ENCODE data around the gene HOXB3.

Gene HOXB3

DNA sequence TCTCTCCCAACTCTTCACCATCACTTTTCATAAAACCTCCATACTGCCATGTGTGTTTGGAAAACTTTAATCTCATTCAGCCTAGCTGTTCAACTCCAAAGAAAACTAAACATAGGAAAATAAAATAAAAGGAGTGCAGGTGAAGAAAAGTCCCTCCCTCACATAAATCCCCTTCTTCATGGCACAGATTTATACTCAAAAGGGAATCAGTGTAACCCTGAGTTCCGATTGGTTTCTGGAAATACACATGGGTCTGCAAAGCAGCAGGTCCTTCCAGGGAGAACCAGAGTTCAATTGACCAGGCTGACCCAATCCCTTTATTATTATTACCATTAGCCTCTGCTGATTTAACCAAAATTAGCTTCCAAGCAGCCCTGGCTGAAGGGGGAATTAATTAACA lies 36.2 kb downstream of the HOXB3 start:
- no peak for FAIRE-seq

DNA sequence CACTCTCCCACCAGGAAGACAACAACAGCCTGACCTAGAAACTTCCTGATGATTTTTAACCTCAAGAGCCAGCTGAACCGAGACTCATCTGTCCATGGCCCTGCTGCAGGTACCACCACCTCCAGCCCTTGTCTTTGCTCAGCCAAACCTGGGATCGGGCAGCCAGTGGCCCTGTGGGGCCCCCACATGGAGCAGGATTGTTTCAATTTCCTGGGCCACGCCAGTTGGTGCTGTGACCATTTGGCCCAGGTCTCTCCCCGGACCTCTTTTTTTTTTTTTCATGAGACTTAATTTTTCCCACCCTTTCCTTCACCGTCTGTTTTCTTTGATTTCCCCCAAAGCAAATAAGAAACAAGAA lies 36.9 kb downstream of the HOXB3 start:
- FAIRE-seq: no peak

DNA sequence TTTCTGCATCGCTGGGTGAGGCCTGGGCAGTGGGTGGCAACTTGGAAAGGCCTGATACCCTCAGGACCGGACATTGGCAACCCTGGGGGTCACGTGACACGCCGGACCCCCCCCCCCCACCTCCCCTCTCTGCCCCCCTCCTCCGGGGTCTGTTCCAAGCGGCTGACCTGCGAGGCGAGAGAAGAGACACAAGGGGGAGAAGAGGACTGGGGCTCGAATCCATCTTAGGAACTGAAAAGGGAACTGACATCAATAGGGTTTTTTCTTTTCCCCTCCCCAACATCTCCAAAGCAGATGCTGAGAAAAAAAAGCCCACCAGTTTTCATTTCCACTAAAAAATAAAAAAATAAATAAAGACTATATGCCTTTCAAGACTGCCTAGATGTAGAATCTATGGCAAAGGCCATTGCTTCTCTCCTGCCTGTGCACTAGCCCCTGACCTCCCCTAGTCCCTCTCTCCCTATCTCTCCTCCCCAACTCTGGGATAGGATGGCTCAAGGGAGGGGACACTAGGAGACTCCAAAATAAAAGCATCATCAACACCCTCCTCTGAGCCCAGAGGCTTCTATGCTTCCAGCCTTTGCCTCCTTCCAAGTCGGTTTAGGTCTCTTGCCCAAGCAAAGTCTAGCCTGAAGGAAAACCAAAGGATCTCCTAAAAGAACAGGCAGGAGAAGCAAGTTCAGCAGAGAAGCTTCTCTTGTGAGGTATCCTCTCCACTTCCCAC lies 37.4 kb downstream of the HOXB3 start:
- no peak for FAIRE-seq

DNA sequence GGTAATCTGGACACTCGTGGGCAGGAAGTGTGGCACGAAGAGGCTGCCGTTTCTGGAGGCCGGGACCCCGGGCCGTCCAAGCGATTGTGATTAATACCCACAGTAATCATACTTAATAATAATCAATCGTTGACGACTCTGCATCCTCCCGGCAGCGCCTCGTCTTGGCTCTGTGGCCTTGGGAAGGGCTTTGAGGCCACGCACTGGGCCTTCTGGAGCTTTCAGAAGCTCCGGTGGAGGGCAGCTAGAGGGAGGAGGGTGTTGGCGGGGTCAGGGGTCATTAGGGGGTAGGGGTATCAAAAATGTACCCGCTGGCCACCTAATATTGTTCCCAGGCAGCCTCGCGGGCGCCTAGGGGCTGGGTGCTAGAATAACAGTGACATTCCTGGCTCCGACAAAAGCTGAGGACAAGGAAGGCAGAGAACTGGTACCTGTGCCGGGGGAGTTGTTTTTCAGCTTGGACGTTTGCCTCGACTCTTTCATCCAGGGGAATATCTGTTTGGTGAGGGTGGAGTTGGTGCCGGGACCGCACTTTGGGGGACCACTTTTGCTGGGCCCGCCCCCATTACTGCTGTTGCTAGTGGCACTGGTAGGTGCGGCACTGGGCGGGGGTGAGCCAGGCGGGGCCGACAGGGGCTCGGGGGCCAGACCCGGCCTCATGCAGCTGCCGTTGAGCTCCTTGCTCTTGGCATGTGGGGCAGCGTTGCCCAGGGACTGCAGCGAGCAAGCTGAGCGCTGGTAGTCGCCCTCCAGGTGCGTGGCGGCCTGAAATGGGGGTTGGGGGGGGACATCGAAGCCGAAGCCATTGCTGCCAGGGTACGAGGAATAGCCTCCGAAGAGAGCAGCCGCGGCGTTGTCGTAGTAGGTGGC lies 38.2 kb downstream of the HOXB3 start:
- FAIRE-seq: no peak

DNA sequence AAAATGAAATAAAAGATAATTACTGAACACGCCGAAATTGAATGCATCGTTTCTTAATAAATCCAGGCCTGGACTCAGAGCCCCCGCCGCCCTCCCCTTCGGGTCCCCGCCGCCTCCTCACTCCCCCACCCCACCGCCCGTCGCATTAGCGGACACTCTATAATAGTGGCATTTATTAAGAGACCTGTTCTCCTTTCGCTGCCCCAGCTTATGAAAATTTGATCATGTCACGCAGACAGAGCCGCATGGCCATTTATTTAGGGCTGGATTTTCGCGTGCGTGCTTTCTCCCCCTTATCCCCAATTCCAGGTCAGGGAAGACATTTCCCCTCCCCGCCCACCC lies 38.9 kb downstream of the HOXB3 start:
- no peak for FAIRE-seq

DNA sequence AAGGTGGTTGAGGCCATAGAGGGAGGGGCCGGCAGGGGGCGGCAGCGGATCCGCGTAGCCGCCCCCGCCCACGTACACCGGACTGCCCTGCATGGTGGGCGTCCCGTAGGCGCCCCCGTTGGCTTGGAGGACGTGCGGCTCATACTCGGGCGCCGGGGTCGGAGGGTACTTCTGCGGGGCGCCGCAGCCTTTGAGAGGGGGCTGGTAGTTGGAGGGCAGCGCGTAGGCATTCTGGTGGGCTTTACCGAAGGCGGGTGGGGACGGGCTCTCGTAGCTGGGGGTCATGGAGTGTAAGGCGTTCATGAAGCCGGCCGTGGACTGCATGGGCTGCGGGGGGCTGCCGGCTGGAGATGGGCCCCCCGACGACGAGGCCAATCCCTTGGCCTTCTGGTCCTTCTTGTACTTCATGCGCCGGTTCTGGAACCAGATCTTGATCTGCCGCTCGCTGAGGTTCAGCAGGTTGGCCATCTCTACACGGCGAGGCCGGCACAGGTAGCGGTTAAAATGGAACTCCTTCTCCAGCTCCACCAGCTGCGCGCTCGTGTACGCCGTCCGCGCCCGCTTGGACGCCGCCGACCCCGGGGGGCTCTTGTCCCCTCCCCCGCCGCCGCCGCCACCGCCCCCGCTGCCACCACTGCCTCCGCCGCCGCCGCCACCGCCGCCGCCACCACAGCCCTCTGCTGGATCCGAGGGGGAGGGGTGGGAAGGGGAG lies 39.4 kb downstream of the HOXB3 start:
- no peak for FAIRE-seq

DNA sequence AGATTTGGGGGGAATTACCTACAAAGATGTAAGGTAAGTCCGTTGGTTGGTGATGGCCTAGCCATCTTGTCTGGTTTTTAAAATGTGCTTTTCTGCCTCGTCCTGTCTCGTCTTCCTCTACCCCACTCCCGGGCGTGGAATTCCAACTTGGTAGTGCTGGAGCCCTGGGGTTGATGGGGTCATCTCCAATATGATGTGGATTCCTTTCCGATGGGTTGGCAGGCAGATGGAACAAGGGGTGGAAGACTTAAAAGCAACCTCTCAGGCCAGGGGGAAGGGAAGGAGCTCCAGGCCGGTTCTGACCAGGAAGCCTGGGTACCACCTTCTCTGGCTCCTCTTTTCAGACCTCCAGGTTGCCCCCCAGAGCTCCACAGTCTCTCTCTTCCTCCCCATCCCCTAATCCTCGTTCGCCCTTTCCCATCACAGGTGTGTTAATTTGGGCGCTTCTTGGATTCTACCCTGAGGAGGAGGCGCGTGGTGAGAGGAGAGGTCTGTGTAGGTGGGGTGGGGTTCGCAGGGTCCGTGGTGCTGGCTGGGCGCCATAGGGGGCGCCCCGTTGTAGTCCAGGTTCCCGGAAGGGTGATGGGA lies 40.0 kb downstream of the HOXB3 start:
- FAIRE-seq: no peak

DNA sequence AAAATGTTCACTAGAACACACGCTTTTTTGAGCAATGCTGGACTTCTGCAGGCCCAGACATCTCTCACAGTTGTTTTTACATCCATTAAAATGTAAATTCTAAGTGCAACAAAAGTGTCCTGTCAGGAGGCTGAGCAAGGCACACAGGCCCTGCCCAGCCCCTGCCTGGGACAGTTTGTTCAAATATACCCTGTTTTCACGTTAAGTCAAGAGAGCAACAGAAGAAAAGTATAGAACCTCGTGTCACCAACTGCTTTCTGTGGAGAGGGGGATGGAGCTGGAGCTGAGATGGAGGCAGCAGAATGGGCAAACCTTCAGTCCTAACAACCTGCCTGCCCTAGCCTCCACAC lies 40.8 kb downstream of the HOXB3 start:
- FAIRE-seq: peak; percentile 46

DNA sequence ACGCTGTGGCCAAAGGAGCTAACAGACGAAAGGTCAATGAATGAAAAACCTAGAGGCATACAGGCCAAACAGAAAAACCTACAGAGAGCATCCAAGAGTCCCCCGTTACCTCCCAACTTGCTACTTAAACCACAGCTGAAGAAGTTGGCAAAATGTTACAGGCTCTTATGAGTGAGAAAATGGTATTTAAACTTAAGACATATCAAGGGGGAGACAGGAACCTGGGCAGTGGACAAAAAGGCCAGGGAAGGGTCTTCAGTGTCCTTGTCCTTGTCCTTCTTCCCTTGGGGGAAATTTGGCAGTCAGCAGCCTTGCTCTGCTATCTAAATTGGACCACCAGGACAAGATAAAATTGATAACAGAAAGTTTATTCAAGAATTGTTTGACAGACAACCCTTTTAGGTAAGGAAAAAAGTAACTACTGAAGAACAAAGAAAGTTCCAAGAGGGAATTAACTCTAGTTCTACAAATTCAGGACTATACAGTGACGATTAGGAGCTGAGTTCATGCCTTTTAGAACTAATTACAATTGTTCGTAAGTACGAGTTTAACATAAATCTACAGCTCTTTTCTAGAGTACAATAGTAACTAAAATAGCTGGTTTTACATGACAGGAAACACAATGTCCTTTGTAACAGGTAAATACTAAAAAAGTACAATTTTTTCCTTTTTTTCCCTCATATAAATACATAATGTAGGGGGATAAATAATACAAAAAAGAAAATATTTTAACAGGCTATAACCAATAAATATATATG lies 41.3 kb downstream of the HOXB3 start:
- no peak for FAIRE-seq

DNA sequence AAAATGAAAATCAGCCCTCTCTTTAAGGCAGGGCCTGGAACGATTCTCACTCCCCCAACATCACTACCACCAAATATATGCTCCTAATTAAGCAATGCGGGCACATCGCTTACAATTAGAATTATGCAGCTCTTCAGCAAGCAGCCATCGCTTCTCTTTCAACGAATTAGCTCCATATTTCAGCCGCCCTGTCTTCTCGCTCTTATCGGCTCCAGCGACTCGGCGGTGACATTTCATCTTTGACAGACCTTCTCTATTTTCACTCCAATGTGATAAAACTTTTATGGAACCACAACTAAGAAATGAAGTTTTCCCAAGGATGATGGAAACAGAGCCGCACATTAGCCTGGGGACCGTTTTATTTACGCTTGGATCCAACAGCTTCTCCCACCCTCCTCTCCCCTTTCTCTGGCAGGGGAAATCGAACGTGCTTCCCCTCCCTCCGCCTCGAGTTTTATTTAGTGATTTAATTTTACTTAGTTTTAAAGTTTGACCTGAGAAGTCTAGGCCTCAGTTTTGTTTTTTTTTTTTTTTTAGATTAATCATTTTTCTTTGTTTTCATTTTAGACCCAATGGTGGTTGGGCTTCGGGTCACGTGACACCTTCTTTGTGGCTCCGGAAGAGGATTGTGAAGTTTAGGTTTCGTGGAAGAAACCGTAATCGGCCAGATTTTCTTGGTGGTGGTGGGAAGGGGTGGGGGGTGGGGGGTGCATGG lies 42.1 kb downstream of the HOXB3 start:
- peak; percentile 87 for FAIRE-seq

DNA sequence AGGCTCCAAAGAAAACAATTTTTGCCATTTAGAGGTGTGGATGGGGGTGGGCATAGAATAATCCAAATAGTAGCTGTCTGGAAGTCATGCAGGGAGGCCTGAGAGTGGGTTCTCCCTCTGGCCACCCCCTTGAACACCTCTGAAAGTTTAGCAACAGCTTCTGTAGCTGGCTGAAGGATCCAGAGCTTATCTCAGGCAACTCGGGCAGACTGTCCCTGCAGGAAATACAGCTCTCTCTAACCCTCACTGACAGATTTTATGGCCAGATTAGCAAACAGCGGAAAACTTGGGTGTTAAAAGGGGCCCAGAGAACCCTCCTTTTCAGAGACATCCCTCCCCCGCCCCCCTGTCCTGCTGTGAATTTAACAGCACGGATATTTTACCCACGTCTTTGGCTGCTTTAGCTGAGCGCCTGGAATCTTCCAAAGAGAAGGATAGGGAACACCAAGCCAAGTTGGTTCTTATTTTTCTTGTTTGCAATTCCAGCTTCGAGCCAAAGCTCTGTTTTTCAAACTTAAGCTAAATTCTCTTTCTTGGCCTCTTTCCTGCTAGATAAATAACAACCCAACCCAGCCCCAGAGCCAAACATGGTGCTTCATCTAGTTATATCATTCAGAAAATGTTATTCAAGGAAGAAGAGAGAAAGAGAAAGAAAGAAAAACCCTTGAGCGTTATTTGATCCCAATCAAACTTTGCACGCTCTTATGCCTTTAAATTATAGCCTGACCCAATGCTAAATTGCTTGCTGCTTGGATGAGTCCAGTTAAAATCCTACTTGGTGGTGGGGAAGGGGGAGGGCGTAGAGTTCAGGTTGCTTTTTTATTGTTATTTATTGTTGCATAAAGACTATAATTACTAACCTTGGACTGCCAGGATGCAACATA lies 42.9 kb downstream of the HOXB3 start:
- peak; percentile 97 for FAIRE-seq

DNA sequence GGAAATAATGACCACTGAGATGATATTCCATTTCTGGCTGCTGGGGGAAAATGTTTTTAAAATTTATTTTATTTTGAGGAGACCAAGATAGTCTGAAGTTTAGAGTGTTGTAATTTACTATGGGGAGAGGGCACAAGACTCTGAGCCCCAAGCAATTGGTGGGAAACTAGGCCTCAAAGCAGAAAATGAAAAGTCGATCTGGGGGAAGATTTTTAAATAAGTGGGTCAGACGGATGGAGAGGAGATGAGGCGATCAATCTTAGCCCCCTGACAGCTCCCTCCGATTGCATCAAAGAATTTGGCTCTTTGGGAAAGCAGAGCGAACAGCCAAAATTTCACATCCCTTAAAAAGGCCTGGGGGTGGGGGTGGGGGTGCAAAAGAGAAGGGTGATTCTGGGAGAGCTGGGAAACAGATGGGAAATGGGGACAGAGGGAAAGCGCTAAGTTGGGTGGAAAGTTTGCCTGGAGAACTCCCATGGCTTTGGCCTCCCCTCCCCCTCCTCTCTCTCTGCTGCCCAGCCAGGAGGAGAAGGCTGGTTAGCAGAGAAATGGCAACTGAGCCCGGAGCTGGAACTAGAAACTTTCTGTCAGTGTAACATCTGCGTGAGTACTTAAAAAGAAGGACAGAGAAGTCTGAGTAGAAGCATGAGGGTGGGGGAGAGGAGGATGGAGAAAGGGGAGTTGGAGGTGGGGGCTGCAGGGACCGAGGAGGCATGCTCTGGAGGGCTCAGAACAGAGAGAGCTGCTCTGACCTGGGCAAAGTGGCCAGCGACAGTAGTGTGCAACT lies 43.7 kb downstream of the HOXB3 start:
- no peak for FAIRE-seq

DNA sequence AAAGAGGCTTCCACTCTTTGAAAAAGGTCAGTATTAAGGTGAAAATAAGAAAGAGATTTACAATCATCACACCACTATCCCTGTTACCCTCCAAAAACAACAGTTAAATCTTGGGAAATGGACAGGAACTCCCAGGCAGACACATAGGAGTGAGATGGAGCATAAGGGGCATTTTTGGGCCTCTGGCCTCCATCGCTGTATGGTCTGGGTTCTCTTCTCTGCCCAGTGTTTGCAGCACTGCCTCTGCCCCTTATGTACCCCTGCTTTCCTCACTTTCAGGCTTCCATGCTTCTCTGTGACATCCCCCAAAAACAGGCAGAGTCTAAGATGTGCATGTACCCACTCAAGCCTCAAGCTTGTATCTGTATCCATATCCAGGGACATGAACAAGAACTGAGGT lies 44.5 kb downstream of the HOXB3 start:
- no peak for FAIRE-seq

DNA sequence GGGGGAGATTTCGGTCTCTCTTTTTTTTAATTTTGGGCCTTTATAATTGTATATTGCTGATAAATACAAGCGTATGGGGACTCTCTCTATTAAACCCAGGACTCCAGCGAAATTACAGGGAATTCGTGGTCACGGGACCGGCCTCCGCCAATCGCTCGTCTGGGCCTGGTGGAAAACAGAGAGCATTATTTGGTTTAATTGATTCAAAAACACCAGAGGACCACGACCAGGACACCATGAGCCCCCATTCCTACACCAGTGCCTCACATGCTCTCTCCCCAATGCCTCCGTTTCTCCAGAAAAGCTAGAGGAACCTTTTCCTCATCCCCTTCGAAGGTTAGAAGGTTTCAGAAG lies 45.0 kb downstream of the HOXB3 start, which contains the start of gene HOXB2:
Gene HOXB2, minus strand, starts transcription at position 88 of the 354 bp plus-strand sequence. CDS start 198 bp downstream, outside the sequence.
- FAIRE-seq: no peak

DNA sequence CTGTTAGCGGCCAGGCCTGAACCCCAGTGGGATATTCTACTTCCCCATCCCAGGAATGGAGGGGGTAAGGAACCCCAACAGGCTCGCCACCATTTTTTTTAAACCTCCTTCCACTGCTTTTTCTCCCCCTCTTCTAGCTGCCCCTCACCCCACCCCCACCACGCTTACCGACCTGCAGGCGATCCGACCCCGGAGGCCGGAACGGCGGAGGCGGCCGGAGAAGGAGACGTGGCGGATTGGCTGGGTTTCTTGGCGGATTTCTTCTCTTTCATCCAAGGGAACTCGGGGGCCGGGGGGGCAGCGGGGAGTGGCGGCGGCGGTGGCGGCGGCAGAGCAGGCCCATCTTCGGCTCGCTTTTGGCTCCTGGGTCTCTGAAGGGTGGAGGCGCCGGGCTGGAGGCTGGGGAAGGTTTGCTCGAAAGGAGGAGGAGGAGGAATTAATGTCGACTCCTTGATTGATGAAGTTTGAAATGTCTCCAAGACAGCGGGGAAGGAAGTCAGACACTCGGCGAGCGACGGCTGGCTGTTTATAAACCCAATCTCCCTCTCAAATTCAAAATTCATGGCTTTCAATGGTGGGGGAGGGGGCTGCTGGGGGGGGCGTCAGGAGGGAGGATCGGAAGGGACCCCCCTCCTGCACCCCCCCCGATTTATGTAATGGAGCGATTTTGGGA lies 45.6 kb downstream of the HOXB3 start:
- FAIRE-seq: no peak

DNA sequence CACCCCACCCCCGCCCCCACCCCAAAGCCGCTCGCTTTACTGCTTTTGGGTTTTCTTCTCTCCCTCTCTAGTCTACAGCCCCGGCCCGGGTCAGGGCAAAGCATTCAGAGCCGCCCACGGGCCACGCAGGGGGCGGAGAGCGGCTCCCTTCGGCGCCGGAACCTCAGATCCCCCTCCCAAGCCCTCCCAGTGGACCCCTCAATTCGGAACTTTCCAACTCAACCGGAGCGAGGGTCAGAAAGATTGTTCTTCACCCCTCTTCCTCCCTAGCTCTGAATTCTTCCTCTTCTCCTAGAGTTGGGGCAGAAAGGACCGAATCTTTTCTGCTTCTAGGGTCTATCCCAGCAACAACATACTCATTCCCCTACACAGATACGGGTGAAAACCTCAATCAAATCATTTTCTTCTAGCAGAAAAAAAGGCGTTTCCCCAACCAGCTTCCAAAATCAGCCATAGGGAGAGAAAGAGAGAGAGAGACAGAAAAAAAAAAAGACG lies 46.1 kb downstream of the HOXB3 start:
- FAIRE-seq: no peak

DNA sequence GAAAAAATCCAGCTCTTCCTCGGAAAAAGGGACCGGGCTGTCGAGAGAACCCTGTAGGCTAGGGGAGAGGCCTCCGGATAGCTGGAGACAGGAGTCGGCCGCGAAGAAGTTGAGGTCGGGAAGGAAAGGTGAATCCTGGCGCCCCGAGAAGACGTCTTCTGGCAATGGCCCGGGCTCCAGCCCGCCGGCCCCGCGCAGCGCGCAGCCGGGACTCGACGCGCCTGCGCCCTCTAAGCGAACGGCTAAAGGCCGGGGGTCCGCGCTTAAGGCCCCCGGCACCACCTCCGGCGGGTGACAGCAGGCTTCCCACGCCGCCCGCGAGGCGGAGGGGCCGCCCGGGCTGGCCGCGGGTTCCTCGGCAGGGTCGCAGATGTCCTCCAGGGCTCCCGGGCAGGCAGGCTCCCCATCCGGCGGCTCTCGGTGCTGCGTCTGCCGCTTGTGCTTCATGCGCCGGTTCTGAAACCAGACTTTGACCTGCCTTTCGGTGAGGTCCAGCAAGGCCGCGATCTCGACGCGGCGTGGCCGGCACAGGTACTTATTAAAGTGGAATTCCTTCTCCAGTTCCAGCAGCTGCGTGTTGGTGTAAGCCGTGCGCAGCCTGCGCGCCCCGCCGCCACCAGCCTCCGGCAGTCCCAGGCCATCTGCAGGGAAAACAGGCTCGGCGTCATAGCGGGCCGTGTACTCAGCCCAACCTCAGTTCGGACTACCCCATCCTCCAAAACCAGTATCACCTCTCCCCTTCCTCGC lies 46.8 kb downstream of the HOXB3 start:
- no peak for FAIRE-seq

DNA sequence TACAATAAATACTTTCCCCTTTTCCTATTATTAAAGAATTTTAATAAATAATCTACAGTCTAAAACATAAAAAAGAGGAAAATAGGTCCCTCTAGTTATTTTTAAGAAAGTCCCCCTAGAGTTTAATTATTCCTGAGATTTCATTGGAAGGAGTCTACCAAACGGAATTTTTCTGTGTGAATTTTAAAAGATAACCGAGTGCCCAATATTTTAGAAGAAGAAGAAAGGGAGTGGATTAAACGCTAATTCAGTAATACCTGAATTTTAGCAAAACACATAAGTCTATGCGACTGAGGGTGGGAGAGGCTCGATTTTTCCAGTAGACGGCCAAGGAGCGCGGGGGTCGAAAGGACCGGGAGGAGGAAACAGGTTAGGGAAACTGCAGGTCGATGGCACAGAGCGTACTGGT lies 47.3 kb downstream of the HOXB3 start:
- no peak for FAIRE-seq
